Measurements from ENCODE around the gene TBC1D5. TPM values are rescaled to one million over a fixed set of nuclear protein-coding genes. Genes with fewer than 3 reads are reported as not detected.

TBC1D5 gene
- total RNA-seq, 1 donor from 2014 or later, result 48.1 TPM

- peaks cover 12% of the 10 kb centered on the region for H3K4me1 ChIP-seq
- TF ChIP-seq POLR2AphosphoS5 (IDR thresholded peaks at IDR 0.05; ENCODE audit: insufficient read depth in 1 of 2, low read depth in 1 of 2), result no peak
- TF ChIP-seq POLR2A (IDR thresholded peaks at IDR 0.05), result no peak
- TF ChIP-seq CTCF (IDR thresholded peaks at IDR 0.05), result no peak
- intact Hi-C loops (cut with DNase I), result no loop called here
- H3K27me3 ChIP-seq, result no peaks in the 10 kb centered on the region
- H3K9me3 ChIP-seq, result no peaks in the 10 kb centered on the region
- H3K27ac ChIP-seq, result no peak overlapping the region
- DNase-seq (ENCODE audit: extremely low spot score in 2 of 2), result no peak
- no peaks in the 10 kb centered on the region for H3K36me3 ChIP-seq
- no peak overlapping the region for H3K4me3 ChIP-seq
These were observed 191.1 kb downstream of the TBC1D5 start for GRCh38 chr3:17551333-17551732.

- intact Hi-C loops (cut with DNase I), result no loop called here
- Histone ChIP-seq H3K27ac (no peak overlapping the region), H3K4me3 (no peak overlapping the region), H3K9me3 (no peaks in the 10 kb centered on the region), H3K27me3 (no peaks in the 10 kb centered on the region), H3K36me3 (no peaks in the 10 kb centered on the region), H3K4me1 (peaks cover 12% of the 10 kb centered on the region)
- no peak for DNase-seq (ENCODE audit: extremely low spot score in 2 of 2)
- TF ChIP-seq CTCF (IDR thresholded peaks at IDR 0.05), result no peak
- no peak for TF ChIP-seq POLR2AphosphoS5 (IDR thresholded peaks at IDR 0.05; ENCODE audit: insufficient read depth in 1 of 2, low read depth in 1 of 2)
- no peak for TF ChIP-seq POLR2A (IDR thresholded peaks at IDR 0.05)
These were observed 191.8 kb downstream of the TBC1D5 start for GRCh38 chr3:17550624-17551023.

- H3K4me3 ChIP-seq, result no peak overlapping the region
- no peak for TF ChIP-seq POLR2AphosphoS5 (IDR thresholded peaks at IDR 0.05; ENCODE audit: insufficient read depth in 1 of 2, low read depth in 1 of 2)
- no peak for TF ChIP-seq POLR2A (IDR thresholded peaks at IDR 0.05)
- no peak for TF ChIP-seq CTCF (IDR thresholded peaks at IDR 0.05)
- intact Hi-C loops (cut with DNase I), result no loop called here
- no peak for DNase-seq (ENCODE audit: extremely low spot score in 2 of 2)
- H3K27me3 ChIP-seq, result no peaks in the 10 kb centered on the region
- no peaks in the 10 kb centered on the region for H3K36me3 ChIP-seq
- H3K27ac ChIP-seq, result no peak overlapping the region
- no peaks in the 10 kb centered on the region for H3K9me3 ChIP-seq
- H3K4me1 ChIP-seq, result peaks cover 5% of the 10 kb centered on the region
These were observed 195.8 kb downstream of the TBC1D5 start for GRCh38 chr3:17546500-17547255.

- TF ChIP-seq POLR2A (IDR thresholded peaks at IDR 0.05) (no peak), CTCF (IDR thresholded peaks at IDR 0.05) (no peak), POLR2AphosphoS5 (IDR thresholded peaks at IDR 0.05; ENCODE audit: insufficient read depth in 1 of 2, low read depth in 1 of 2) (no peak)
- Histone ChIP-seq H3K4me3 (no peak overlapping the region), H3K4me1 (no peaks in the 10 kb centered on the region), H3K27ac (no peak overlapping the region), H3K9me3 (no peaks in the 10 kb centered on the region), H3K36me3 (no peaks in the 10 kb centered on the region), H3K27me3 (no peaks in the 10 kb centered on the region)
- intact Hi-C loops (cut with DNase I), result no loop called here
- no peak for DNase-seq (ENCODE audit: extremely low spot score in 2 of 2)
These were observed 197.8 kb downstream of the TBC1D5 start for GRCh38 chr3:17544632-17545031.

GRCh38 chr3:17542591-17542990 is 199.8 kb downstream of the TBC1D5 start:
- no peaks in the 10 kb centered on the region for H3K36me3 ChIP-seq
- TF ChIP-seq POLR2A (IDR thresholded peaks at IDR 0.05), result no peak
- no peak for TF ChIP-seq POLR2AphosphoS5 (IDR thresholded peaks at IDR 0.05; ENCODE audit: insufficient read depth in 1 of 2, low read depth in 1 of 2)
- no peak for TF ChIP-seq CTCF (IDR thresholded peaks at IDR 0.05)
- H3K9me3 ChIP-seq, result no peaks in the 10 kb centered on the region
- H3K4me1 ChIP-seq, result no peaks in the 10 kb centered on the region
- intact Hi-C loops (cut with DNase I), result no loop called here
- no peak overlapping the region for H3K4me3 ChIP-seq
- no peaks in the 10 kb centered on the region for H3K27me3 ChIP-seq
- DNase-seq (ENCODE audit: extremely low spot score in 2 of 2), result no peak
- H3K27ac ChIP-seq, result no peak overlapping the region

Measured in vagina (tissue), 2 donors.